ENCODE results near the gene ALG9.

The ALG9 gene

GRCh38 chr11:111762981-111763643 is 108.3 kb downstream of the ALG9 start:
- TF ChIP-seq CTCF (conservative IDR thresholded peaks at IDR 0.05; ENCODE audit: low read depth), result no peak
- ChIA-PET CTCF (no interaction called here), POLR2A (ENCODE audit: low non-redundant PET) (no interaction called here)
- DNase-seq (ENCODE audit: low spot score), result no peak
- H3K27ac ChIP-seq, result no peak overlapping the region

GRCh38 chr11:111762526-111762925 is 108.9 kb downstream of the ALG9 start:
- POLR2A ChIA-PET (ENCODE audit: low non-redundant PET), result no interaction called here
- TF ChIP-seq CTCF (conservative IDR thresholded peaks at IDR 0.05; ENCODE audit: low read depth), result no peak
- H3K27ac ChIP-seq, result no peak overlapping the region
- DNase-seq (ENCODE audit: low spot score), result no peak
- CTCF ChIA-PET, result no interaction called here

- CTCF ChIA-PET, result no interaction called here
- POLR2A ChIA-PET (ENCODE audit: low non-redundant PET), result no interaction called here
- no peak overlapping the region for H3K27ac ChIP-seq
- DNase-seq (ENCODE audit: low spot score), result no peak
- no peak for TF ChIP-seq CTCF (conservative IDR thresholded peaks at IDR 0.05; ENCODE audit: low read depth)
These were observed 110.3 kb downstream of the ALG9 start for GRCh38 chr11:111761036-111761435.

GRCh38 chr11:111759778-111760407 is 111.5 kb downstream of the ALG9 start:
- CTCF ChIA-PET, result interaction anchor here (0.7 to 0.9 kb wide), 2 partner anchors 34 to 80 kb away, joined by 3 read pairs; no protein-coding TSS in a partner anchor

GRCh38 chr11:111759376-111759775 is 112.0 kb downstream of the ALG9 start:
- ChIA-PET POLR2A (ENCODE audit: low non-redundant PET) (no interaction called here), CTCF (interaction anchor here (0.9 kb wide), 1 partner anchor 35 kb away, joined by 3 read pairs; no protein-coding TSS in a partner anchor)
- H3K27ac ChIP-seq, result no peak overlapping the region
- DNase-seq (ENCODE audit: low spot score), result no peak
- no peak for TF ChIP-seq CTCF (conservative IDR thresholded peaks at IDR 0.05; ENCODE audit: low read depth)

More at GRCh38 chr11:111759778-111760407, 111.5 kb downstream of the ALG9 start:
- POLR2A ChIA-PET (ENCODE audit: low non-redundant PET), result interaction anchor here (0.6 kb wide), 1 partner anchor 205 kb away, joined by 3 read pairs; no protein-coding TSS in a partner anchor
- TF ChIP-seq CTCF (conservative IDR thresholded peaks at IDR 0.05; ENCODE audit: low read depth), result no peak
- DNase-seq (ENCODE audit: low spot score), result no peak
- H3K27ac ChIP-seq, result no peak overlapping the region

- CTCF ChIA-PET, result no interaction called here
- H3K27ac ChIP-seq, result no peak overlapping the region
- POLR2A ChIA-PET (ENCODE audit: low non-redundant PET), result interaction anchor here (1.2 kb wide), 1 partner anchor 10 kb away, joined by 3 read pairs; the partner anchor contains the start of gene PPP2R1B
- TF ChIP-seq CTCF (conservative IDR thresholded peaks at IDR 0.05; ENCODE audit: low read depth), result no peak
- DNase-seq (ENCODE audit: low spot score), result no peak
These were observed 115.3 kb downstream of the ALG9 start for GRCh38 chr11:111756097-111756496.
